Measurements from ENCODE around the gene BMP6.
A peak's percentile ranks its signal among the peaks of the same experiment; 100 is the strongest.

BMP6 gene

DNA sequence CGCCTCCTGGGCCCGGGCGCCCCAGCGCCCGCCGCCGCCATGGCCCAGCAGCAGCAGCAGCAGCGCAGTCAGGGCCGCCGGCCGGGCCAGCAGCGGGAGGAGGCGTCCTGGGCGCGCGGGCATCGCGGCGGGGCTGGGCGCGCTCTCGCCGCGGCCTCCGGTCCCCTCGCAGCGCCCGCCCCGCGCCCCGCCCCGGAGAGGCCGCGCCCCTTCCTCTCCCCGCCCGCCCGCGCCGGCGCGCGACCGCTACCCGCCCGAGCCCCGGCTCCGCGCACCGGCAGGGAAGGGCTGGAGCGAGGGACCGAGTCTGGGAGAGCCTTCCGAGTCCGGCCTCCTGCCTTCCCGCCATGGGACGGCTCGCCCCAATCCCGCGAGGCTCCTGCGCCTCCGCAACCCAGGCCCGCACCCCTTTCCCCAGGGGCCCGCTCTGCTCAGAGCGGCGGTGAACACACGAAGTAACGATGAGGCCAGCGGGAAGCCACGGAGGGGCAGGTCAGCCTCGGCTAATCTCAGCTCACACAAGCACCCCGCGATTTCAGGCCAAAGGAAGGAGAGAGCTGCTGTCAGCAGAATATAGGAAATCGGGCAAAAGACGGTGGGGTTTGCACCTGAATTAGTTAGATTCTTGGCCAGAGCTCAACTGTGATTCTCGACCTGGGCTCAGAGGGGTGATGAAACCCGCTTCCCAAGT lies 184.9 kb downstream of the BMP6 start, which contains the start of gene TXNDC5:
TXNDC5 (minus strand) TSS at position 135 of the 691 bp plus-strand sequence; CDS start at position 123, 12 bp downstream.
- H3K4ac ChIP-seq (ENCODE audit: low read depth in 1 of 2, low read length in 2 of 2) = peak within 1 kb of the TSS; percentile 91 to 96
- peak within 1 kb of the TSS; percentile 68 to 96 for H3K14ac ChIP-seq (ENCODE audit: low read length in 2 of 2)
- H4K91ac ChIP-seq (ENCODE audit: low read length) = peak within 1 kb of the TSS; percentile 95
- peaks cover 16% of the 10 kb centered on the region for H3K4me1 ChIP-seq (ENCODE audit: control insufficient read depth, insufficient read depth, low read depth, low read length)
- peak within 1 kb of the TSS; percentile 93 to 99 for H3K18ac ChIP-seq (ENCODE audit: low read depth in 1 of 2, low read length in 2 of 2)
- H3K9me3 ChIP-seq (ENCODE audit: control insufficient read depth, low read length) = no peaks in the 10 kb centered on the region
- no peak within 1 kb of the TSS for H3K27ac ChIP-seq (ENCODE audit: low read length, poor library complexity, severe bottlenecking)
- H2AK5ac ChIP-seq (ENCODE audit: low read length, severe bottlenecking) = no peak within 1 kb of the TSS
- peak; percentile 68 for DNase-seq
- H2BK15ac ChIP-seq (ENCODE audit: low read depth, poor library complexity, severe bottlenecking) = peak within 1 kb of the TSS; percentile 89
- H3K36me3 ChIP-seq (ENCODE audit: control insufficient read depth in 1 of 2, insufficient read depth in 2 of 2, low read depth in 1 of 2, low read length in 2 of 2) = peaks cover 0 to 2% of the 10 kb centered on the region in 2 experiments
- peak within 1 kb of the TSS; percentile 85 to 93 for H3K4me3 ChIP-seq (ENCODE audit: insufficient read depth in 1 of 2, low read depth in 1 of 2, low read length in 2 of 2)
- H3K23ac ChIP-seq (ENCODE audit: low read length in 2 of 2) = peak within 1 kb of the TSS in 1 of 2 experiments; percentile 95
- peak within 1 kb of the TSS; percentile 91 for H3K9ac ChIP-seq (ENCODE audit: low read length)
- H2BK12ac ChIP-seq (ENCODE audit: low read length in 2 of 2) = peak within 1 kb of the TSS in 1 of 2 experiments; percentile 69
- H2BK5ac ChIP-seq (ENCODE audit: low read depth, low read length, poor library complexity, severe bottlenecking) = no peak within 1 kb of the TSS
- H3K27me3 ChIP-seq (ENCODE audit: control insufficient read depth in 1 of 2, insufficient read depth in 1 of 2, low read length in 2 of 2) = peaks cover 0 to 25% of the 10 kb centered on the region in 2 experiments
- peak within 1 kb of the TSS; percentile 99 for H4K8ac ChIP-seq (ENCODE audit: low read length)
- H3K79me1 ChIP-seq (replicated peaks; ENCODE audit: low read length, poor library complexity, severe bottlenecking) = peaks cover 13% of the 10 kb centered on the region
- peak within 1 kb of the TSS; percentile 77 for H2AFZ ChIP-seq (ENCODE audit: low read depth, low read length)
- peak within 1 kb of the TSS; percentile 58 for H2BK120ac ChIP-seq (ENCODE audit: low read depth, low read length)
- WGBS = 6% methylated on average over 50 of the region's 75 CpGs
- peak within 1 kb of the TSS; percentile 68 for H3K4me2 ChIP-seq (ENCODE audit: low read length, poor library complexity, severe bottlenecking)

GRCh38 chr6:7911345-7911725 lies 185.4 kb downstream of the BMP6 start:
- no peak overlapping the region for H3K27ac ChIP-seq (ENCODE audit: low read length, poor library complexity, severe bottlenecking)
- H4K91ac ChIP-seq (ENCODE audit: low read length) = peak overlapping the region; percentile 41
- no peak overlapping the region for H2BK12ac ChIP-seq (ENCODE audit: low read length in 2 of 2)
- H3K79me1 ChIP-seq (replicated peaks; ENCODE audit: low read length, poor library complexity, severe bottlenecking) = peaks cover 13% of the 10 kb centered on the region
- peak overlapping the region; percentile 62 for H3K4me2 ChIP-seq (ENCODE audit: low read length, poor library complexity, severe bottlenecking)
- H3K27me3 ChIP-seq (ENCODE audit: control insufficient read depth in 1 of 2, insufficient read depth in 1 of 2, low read length in 2 of 2) = peaks cover 0 to 25% of the 10 kb centered on the region in 2 experiments
- DNase-seq = no peak
- peak overlapping the region; percentile 19 for H2BK15ac ChIP-seq (ENCODE audit: low read depth, poor library complexity, severe bottlenecking)
- H3K14ac ChIP-seq (ENCODE audit: low read length in 2 of 2) = no peak overlapping the region
- H2BK120ac ChIP-seq (ENCODE audit: low read depth, low read length) = no peak overlapping the region
- peak overlapping the region in 1 of 2 experiments; percentile 67 for H3K18ac ChIP-seq (ENCODE audit: low read depth in 1 of 2, low read length in 2 of 2)
- 81% methylated on average over 11 of the region's 11 CpGs for WGBS
- H2AFZ ChIP-seq (ENCODE audit: low read depth, low read length) = peak overlapping the region; percentile 39
- H2BK5ac ChIP-seq (ENCODE audit: low read depth, low read length, poor library complexity, severe bottlenecking) = no peak overlapping the region
- H3K4me1 ChIP-seq (ENCODE audit: control insufficient read depth, insufficient read depth, low read depth, low read length) = peaks cover 16% of the 10 kb centered on the region
- no peak overlapping the region for H2AK5ac ChIP-seq (ENCODE audit: low read length, severe bottlenecking)
- no peak overlapping the region for H3K23ac ChIP-seq (ENCODE audit: low read length in 2 of 2)
- H3K4me3 ChIP-seq (ENCODE audit: insufficient read depth in 1 of 2, low read depth in 1 of 2, low read length in 2 of 2) = peak overlapping the region; percentile 85 to 93
- H4K8ac ChIP-seq (ENCODE audit: low read length) = peak overlapping the region; percentile 99
- H3K36me3 ChIP-seq (ENCODE audit: control insufficient read depth in 1 of 2, insufficient read depth in 2 of 2, low read depth in 1 of 2, low read length in 2 of 2) = peaks cover 0 to 2% of the 10 kb centered on the region in 2 experiments
- no peaks in the 10 kb centered on the region for H3K9me3 ChIP-seq (ENCODE audit: control insufficient read depth, low read length)
- peak overlapping the region; percentile 91 for H3K9ac ChIP-seq (ENCODE audit: low read length)
- H3K4ac ChIP-seq (ENCODE audit: low read depth in 1 of 2, low read length in 2 of 2) = peak overlapping the region; percentile 5 to 91

GRCh38 chr6:7912024-7912423 lies 186.1 kb downstream of the BMP6 start:
- Histone ChIP-seq H2BK12ac (ENCODE audit: low read length in 2 of 2) (no peak overlapping the region), H3K27ac (ENCODE audit: low read length, poor library complexity, severe bottlenecking) (no peak overlapping the region), H2AFZ (ENCODE audit: low read depth, low read length) (no peak overlapping the region), H2BK5ac (ENCODE audit: low read depth, low read length, poor library complexity, severe bottlenecking) (no peak overlapping the region), H4K8ac (ENCODE audit: low read length) (no peak overlapping the region), H3K9ac (ENCODE audit: low read length) (no peak overlapping the region), H3K4me3 (ENCODE audit: insufficient read depth in 1 of 2, low read depth in 1 of 2, low read length in 2 of 2) (no peak overlapping the region), H2AK5ac (ENCODE audit: low read length, severe bottlenecking) (no peak overlapping the region), H3K14ac (ENCODE audit: low read length in 2 of 2) (no peak overlapping the region), H3K18ac (ENCODE audit: low read depth in 1 of 2, low read length in 2 of 2) (no peak overlapping the region), H4K91ac (ENCODE audit: low read length) (no peak overlapping the region), H2BK120ac (ENCODE audit: low read depth, low read length) (no peak overlapping the region), H3K27me3 (ENCODE audit: control insufficient read depth in 1 of 2, insufficient read depth in 1 of 2, low read length in 2 of 2) (peaks cover 0 to 27% of the 10 kb centered on the region in 2 experiments), H2BK15ac (ENCODE audit: low read depth, poor library complexity, severe bottlenecking) (no peak overlapping the region), H3K9me3 (ENCODE audit: control insufficient read depth, low read length) (no peaks in the 10 kb centered on the region), H3K36me3 (ENCODE audit: control insufficient read depth in 1 of 2, insufficient read depth in 2 of 2, low read depth in 1 of 2, low read length in 2 of 2) (peaks cover 0 to 2% of the 10 kb centered on the region in 2 experiments), H3K4me1 (ENCODE audit: control insufficient read depth, insufficient read depth, low read depth, low read length) (peaks cover 16% of the 10 kb centered on the region), H3K23ac (ENCODE audit: low read length in 2 of 2) (no peak overlapping the region), H3K4me2 (ENCODE audit: low read length, poor library complexity, severe bottlenecking) (no peak overlapping the region), H3K79me1 (replicated peaks; ENCODE audit: low read length, poor library complexity, severe bottlenecking) (peaks cover 9% of the 10 kb centered on the region), H3K4ac (ENCODE audit: low read depth in 1 of 2, low read length in 2 of 2) (no peak overlapping the region)
- WGBS = 92% methylated on average over 6 of the region's 6 CpGs
- DNase-seq = peak; percentile 4

DNA sequence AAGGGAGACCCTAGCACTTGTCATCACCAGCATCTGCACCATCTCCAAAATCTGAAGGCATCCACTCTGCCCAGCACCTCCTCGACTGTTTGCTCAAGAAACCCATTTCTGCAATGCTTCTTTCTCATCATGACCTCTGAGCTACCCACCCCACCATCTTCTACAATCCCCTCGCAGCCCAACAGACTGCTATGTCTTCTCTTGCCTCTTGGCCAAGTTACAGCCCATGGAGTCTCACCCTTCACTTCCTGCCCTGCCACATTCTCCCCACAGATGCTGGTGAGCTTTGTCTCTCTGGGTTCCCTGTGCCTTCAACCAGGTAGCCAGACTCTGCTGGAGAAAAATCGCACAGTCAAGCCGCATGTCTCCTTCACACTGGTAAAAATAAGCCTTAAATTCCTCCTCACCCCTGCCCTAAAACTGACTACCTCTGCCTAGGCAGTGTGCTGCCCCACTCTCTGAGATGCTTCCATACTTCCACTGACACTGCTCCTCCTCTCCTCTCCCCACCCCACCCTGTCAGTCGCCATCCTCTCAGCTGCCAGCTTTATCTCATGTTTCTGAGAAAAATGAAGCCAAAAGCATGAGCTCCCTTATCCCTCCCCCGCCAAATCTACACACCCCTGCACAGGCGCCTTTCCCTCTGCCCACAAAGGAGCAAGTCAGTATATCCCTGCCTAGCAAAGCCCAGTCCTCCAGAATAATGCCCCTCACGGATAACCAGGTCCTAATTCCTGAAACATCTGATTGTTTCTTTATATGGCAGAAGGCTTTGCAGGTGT lies 187.0 kb downstream of the BMP6 start:
- Histone ChIP-seq H3K14ac (ENCODE audit: low read length in 2 of 2) (no peak overlapping the region), H3K18ac (ENCODE audit: low read depth in 1 of 2, low read length in 2 of 2) (no peak overlapping the region), H4K8ac (ENCODE audit: low read length) (no peak overlapping the region), H3K23ac (ENCODE audit: low read length in 2 of 2) (peak overlapping the region in 1 of 2 experiments; percentile 32), H3K27me3 (ENCODE audit: control insufficient read depth in 1 of 2, insufficient read depth in 1 of 2, low read length in 2 of 2) (peaks cover 0 to 33% of the 10 kb centered on the region in 2 experiments), H3K4me1 (ENCODE audit: control insufficient read depth, insufficient read depth, low read depth, low read length) (peaks cover 10% of the 10 kb centered on the region), H3K4me3 (ENCODE audit: insufficient read depth in 1 of 2, low read depth in 1 of 2, low read length in 2 of 2) (no peak overlapping the region), H2AFZ (ENCODE audit: low read depth, low read length) (no peak overlapping the region), H3K9me3 (ENCODE audit: control insufficient read depth, low read length) (no peaks in the 10 kb centered on the region), H2AK5ac (ENCODE audit: low read length, severe bottlenecking) (no peak overlapping the region), H3K36me3 (ENCODE audit: control insufficient read depth in 1 of 2, insufficient read depth in 2 of 2, low read depth in 1 of 2, low read length in 2 of 2) (no peaks in the 10 kb centered on the region), H2BK15ac (ENCODE audit: low read depth, poor library complexity, severe bottlenecking) (no peak overlapping the region), H2BK120ac (ENCODE audit: low read depth, low read length) (no peak overlapping the region), H4K91ac (ENCODE audit: low read length) (no peak overlapping the region), H3K9ac (ENCODE audit: low read length) (no peak overlapping the region), H3K79me1 (replicated peaks; ENCODE audit: low read length, poor library complexity, severe bottlenecking) (peaks cover 4% of the 10 kb centered on the region), H2BK12ac (ENCODE audit: low read length in 2 of 2) (no peak overlapping the region), H3K4ac (ENCODE audit: low read depth in 1 of 2, low read length in 2 of 2) (no peak overlapping the region), H3K27ac (ENCODE audit: low read length, poor library complexity, severe bottlenecking) (no peak overlapping the region), H2BK5ac (ENCODE audit: low read depth, low read length, poor library complexity, severe bottlenecking) (no peak overlapping the region), H3K4me2 (ENCODE audit: low read length, poor library complexity, severe bottlenecking) (no peak overlapping the region)
- 92% methylated on average over 8 of the region's 8 CpGs for WGBS
- DNase-seq = no peak
